ENCODE data around the gene TSPAN4.

Gene TSPAN4

DNA sequence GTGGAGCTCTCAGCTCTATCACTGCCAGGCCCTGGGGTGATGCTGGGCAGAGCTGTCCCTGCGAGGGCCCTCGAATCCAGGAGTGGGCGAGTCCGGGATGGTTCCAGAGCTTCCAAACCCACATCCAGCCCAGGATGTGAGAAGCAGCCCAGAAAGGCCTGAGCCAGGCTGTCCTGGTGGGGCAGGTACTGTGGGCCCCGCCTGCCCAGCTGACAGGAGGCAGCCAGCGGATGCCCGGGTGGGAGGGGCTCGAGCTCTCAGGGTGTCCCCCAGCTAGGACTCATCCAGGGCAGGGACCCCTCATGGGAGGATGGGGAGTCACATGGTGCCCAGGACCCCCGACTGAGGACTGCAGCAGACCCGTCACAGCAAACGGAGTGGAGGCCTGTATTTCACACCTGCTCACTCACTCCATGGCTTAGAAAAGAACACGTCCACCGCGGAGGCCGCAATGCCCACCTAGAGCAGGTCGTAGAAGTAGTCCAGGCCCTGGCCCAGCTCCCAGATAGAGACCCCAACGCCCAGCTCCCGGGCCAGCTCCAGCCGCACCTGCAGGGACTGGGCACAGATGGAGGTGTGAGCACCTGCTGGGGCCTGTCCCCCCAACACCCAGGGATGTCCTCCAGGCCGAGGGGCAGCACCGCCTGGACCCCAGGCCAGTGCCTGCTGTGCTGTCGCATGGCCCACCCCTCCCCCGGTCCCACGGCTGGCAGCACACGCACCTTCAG lies 26.9 kb downstream of the TSPAN4 start (continued):
- TF ChIP-seq TSHZ2 (CRISPR knock-in tag; IDR thresholded peaks at IDR 0.05) = no peak

DNA sequence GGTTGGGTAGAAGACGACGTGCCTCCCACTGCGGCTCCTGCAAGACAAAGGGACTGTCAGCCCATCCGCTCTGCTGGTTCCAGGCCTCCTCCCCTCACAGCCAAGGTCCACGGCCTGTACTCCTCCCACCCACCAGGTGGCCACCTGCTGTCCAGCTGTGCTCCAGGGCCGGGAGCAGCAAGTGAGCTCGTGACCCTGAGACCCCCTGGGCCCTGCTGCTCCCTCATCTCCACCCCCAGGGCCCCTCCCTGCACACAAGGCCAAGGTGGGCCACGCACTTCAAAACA lies 27.4 kb downstream of the TSPAN4 start:
- no peak for TF ChIP-seq ZNF70 (CRISPR knock-in tag; IDR thresholded peaks at IDR 0.05)
- no peak for TF ChIP-seq ARNTL (CRISPR knock-in tag; IDR thresholded peaks at IDR 0.05; ENCODE audit: borderline replicate concordance, low read depth)
- ATAC-seq = peak; percentile 27

DNA sequence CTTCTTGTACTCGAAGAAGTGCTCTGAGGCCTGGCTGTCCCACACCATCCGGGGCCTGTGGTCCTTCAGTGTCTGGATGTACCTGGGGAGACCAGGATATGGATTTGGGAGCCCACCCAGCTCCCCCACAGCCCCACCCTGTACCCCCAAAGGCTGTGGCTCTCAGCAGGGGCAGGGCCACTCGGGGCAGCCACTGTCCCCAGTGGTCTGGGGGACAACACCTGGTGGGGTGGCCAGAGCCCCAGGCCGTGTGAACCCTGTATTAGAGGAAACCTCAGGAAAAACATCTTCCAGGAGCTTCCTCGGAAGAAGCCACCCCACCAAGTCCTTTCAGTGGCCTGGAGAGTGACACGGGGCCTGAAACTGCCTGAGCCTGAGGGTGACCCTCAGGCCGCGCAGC lies 27.8 kb downstream of the TSPAN4 start:
- TF ChIP-seq, protein P1, sequence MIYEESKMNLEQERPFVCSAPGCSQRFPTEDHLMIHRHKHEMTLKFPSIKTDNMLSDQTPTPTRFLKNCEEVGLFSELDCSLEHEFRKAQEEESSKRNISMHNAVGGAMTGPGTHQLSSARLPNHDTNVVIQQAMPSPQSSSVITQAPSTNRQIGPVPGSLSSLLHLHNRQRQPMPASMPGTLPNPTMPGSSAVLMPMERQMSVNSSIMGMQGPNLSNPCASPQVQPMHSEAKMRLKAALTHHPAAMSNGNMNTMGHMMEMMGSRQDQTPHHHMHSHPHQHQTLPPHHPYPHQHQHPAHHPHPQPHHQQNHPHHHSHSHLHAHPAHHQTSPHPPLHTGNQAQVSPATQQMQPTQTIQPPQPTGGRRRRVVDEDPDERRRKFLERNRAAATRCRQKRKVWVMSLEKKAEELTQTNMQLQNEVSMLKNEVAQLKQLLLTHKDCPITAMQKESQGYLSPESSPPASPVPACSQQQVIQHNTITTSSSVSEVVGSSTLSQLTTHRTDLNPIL (CRISPR knock-in tag; IDR thresholded peaks at IDR 0.05; ENCODE audit: low read depth) = no peak
- TF ChIP-seq OSR1 (CRISPR knock-in tag; IDR thresholded peaks at IDR 0.05) (no peak), ESRRG (CRISPR knock-in tag; IDR thresholded peaks at IDR 0.05) (no peak), ZNF8 (CRISPR knock-in tag; IDR thresholded peaks at IDR 0.05) (no peak)
- TF ChIP-seq, protein P2, sequence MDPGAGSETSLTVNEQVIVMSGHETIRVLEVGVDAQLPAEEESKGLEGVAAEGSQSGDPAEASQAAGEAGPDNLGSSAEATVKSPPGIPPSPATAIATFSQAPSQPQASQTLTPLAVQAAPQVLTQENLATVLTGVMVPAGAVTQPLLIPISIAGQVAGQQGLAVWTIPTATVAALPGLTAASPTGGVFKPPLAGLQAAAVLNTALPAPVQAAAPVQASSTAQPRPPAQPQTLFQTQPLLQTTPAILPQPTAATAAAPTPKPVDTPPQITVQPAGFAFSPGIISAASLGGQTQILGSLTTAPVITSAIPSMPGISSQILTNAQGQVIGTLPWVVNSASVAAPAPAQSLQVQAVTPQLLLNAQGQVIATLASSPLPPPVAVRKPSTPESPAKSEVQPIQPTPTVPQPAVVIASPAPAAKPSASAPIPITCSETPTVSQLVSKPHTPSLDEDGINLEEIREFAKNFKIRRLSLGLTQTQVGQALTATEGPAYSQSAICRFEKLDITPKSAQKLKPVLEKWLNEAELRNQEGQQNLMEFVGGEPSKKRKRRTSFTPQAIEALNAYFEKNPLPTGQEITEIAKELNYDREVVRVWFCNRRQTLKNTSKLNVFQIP (CRISPR knock-in tag; IDR thresholded peaks at IDR 0.05; ENCODE audit: borderline replicate concordance, low read depth) = no peak
- ATAC-seq = no peak; the same call in 2 of the 3 replicates

DNA sequence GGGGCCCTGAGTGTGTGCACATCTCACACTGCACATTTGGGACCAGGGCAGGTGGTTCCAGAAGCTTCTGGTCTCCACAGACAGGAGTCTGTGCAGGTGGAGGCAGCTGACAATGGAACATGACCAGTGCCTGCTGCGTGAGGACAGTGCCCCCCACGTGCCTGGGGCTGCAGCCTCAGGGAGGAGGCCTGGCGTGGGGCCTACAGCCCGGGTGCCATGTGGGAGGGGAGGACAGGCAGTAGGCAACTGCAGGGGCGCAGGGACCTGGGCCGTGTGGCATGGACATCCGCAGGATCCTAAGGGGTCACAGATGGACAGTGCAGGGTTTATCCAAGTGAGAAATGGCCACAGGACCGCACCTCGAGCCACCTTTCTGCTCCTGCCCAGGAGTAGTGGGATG lies 28.8 kb downstream of the TSPAN4 start:
- no peak for ATAC-seq
- TF ChIP-seq OSR1 (CRISPR knock-in tag; IDR thresholded peaks at IDR 0.05) = no peak
- TF ChIP-seq ZC3H10 (CRISPR knock-in tag; IDR thresholded peaks at IDR 0.05) = no peak
- TF ChIP-seq BACH2 (CRISPR knock-in tag; IDR thresholded peaks at IDR 0.05; ENCODE audit: borderline replicate concordance) = no peak
- TF ChIP-seq ISL1 (CRISPR knock-in tag; IDR thresholded peaks at IDR 0.05) = no peak
- TF ChIP-seq TSHZ2 (CRISPR knock-in tag; IDR thresholded peaks at IDR 0.05) = no peak
- no peak for TF ChIP-seq PPARA (CRISPR knock-in tag; IDR thresholded peaks at IDR 0.05; ENCODE audit: borderline replicate concordance)
- no peak for TF ChIP-seq TOX (CRISPR knock-in tag; IDR thresholded peaks at IDR 0.05; ENCODE audit: borderline replicate concordance)
- TF ChIP-seq TCF4 (CRISPR knock-in tag; IDR thresholded peaks at IDR 0.05; ENCODE audit: borderline replicate concordance) = no peak

DNA sequence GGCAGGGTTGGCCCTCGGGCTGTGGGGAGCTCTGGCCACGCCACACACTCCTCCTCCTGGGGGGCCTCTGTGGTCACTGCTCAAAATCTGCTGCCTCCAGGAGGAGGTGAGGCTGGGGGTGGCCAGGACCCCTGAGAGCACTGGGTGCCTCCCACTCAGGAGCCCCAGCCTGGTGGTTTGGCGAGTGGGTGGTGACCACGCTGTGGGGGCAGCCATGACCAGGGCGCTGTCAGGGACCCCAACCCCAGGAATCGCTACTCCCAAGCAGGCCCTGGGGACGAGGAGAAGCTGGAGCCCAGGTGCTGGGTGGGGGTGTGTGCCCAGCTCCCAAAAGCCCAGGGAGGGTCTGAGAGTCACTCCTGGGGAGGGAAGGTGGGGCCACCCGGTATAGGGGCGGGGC lies 30.1 kb downstream of the TSPAN4 start:
- no peak for TF ChIP-seq ESRRG (CRISPR knock-in tag; IDR thresholded peaks at IDR 0.05)
- no peak for TF ChIP-seq BACH2 (CRISPR knock-in tag; IDR thresholded peaks at IDR 0.05; ENCODE audit: borderline replicate concordance)
- no peak for TF ChIP-seq OSR1 (CRISPR knock-in tag; IDR thresholded peaks at IDR 0.05)
- no peak for ATAC-seq

DNA sequence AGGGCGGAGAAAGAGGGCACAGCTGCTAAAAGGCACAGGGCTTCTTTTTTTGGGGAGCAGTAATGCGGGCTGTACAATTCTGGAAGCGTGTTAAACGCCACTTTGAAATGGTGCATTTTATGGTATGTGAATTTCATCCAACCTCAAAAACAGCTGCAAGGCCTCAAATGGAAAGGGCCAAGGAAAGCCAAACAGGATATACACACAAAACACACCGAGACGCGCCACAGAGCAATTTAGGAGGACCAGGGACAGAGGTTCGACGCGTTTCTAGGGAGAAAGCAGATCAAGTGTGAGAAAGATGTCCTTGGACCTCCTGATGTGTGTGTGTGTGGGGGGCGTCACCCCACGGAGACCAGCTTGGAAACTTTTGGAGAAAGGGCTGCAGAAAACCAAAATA lies 31.1 kb downstream of the TSPAN4 start:
- ATAC-seq = no peak
- TF ChIP-seq ZFP3 (CRISPR knock-in tag; IDR thresholded peaks at IDR 0.05) = no peak
- TF ChIP-seq ISL1 (CRISPR knock-in tag; IDR thresholded peaks at IDR 0.05) = no peak
- TF ChIP-seq SNAI2 (CRISPR knock-in tag; IDR thresholded peaks at IDR 0.05) = no peak
- TF ChIP-seq, protein P3, sequence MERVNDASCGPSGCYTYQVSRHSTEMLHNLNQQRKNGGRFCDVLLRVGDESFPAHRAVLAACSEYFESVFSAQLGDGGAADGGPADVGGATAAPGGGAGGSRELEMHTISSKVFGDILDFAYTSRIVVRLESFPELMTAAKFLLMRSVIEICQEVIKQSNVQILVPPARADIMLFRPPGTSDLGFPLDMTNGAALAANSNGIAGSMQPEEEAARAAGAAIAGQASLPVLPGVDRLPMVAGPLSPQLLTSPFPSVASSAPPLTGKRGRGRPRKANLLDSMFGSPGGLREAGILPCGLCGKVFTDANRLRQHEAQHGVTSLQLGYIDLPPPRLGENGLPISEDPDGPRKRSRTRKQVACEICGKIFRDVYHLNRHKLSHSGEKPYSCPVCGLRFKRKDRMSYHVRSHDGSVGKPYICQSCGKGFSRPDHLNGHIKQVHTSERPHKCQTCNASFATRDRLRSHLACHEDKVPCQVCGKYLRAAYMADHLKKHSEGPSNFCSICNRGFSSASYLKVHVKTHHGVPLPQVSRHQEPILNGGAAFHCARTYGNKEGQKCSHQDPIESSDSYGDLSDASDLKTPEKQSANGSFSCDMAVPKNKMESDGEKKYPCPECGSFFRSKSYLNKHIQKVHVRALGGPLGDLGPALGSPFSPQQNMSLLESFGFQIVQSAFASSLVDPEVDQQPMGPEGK (CRISPR knock-in tag; IDR thresholded peaks at IDR 0.05; ENCODE audit: borderline replicate concordance) = no peak
- TF ChIP-seq ZNF565 (CRISPR knock-in tag; conservative IDR thresholded peaks at IDR 0.05; ENCODE audit: low read depth) = no peak
- no peak for TF ChIP-seq ESRRG (CRISPR knock-in tag; IDR thresholded peaks at IDR 0.05)
- no peak for TF ChIP-seq ZC3H10 (CRISPR knock-in tag; IDR thresholded peaks at IDR 0.05)
- TF ChIP-seq, protein P2 (CRISPR knock-in tag; IDR thresholded peaks at IDR 0.05; ENCODE audit: borderline replicate concordance, low read depth) = no peak
- no peak for TF ChIP-seq ZNF70 (CRISPR knock-in tag; IDR thresholded peaks at IDR 0.05)
- no peak for TF ChIP-seq CSDC2 (CRISPR knock-in tag; IDR thresholded peaks at IDR 0.05)
- no peak for TF ChIP-seq ARNTL (CRISPR knock-in tag; IDR thresholded peaks at IDR 0.05; ENCODE audit: borderline replicate concordance, low read depth)
